GM18511 (cell line): Measurements from ENCODE around the gene LST1.
A peak's percentile ranks its signal among the peaks of the same experiment; 100 is the strongest.
"Not testable (repeated sequence)": the region's sequence is repeated elsewhere in the genome, so short reads cannot be mapped to it uniquely, and the experiment has no call there.

Experiments
- ATAC-seq: cut with Tn5 transposase; IDR thresholded peaks from one replicate; pipeline ENCODE4 v1.9.1; 2021; ENCODE audit warnings: mild to moderate bottlenecking, moderate library complexity; ENCODE audit not compliant: unreplicated experiment

LST1 gene

DNA sequence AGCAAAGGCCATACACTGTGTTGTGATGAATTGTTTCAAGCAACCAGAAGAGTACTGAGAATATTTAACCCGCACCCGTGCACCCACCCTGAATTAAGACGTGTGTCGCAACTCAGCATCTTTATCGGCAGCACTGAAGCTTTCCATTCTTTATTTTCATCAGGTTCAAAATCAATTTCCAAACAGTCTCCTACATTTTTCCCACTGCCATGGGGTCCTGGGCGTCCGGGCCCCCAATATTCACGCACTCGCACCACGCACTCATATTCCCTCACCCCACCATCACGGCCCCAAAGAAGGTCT is 5.7 kb upstream of the LST1 start:
- no peak for ATAC-seq

DNA sequence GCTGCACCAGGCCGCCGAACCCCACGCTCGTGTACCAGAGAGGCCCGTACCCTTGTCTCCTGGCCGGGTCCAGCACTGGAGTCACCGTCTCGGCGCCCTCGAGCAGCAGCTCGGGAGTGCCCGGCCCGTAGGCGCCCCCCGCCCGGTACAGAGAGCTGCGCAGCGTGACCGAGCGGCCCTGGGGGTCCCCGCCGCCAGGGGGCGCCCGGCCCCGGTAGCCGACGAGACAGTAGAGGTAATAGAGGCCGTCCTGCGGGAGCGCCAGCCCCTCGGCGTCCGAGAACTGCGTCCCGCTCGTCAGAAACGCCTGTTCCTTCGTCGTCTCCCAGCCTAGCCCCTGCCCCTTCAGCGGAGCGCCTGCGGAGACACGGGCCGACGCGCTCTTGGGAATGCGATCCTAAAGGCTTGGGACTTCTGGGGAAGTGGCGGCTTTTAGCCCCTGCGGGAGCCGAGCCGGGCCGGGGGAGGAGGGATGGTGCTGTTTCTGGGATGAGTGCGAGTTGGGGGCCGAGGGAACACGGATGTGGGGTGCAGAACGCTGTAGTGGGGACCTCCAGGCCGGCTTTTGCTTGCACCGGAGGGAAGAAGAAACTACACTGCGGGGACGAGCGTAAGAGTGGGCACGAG is 5.2 kb upstream of the LST1 start:
- ATAC-seq: peak; percentile 79

DNA sequence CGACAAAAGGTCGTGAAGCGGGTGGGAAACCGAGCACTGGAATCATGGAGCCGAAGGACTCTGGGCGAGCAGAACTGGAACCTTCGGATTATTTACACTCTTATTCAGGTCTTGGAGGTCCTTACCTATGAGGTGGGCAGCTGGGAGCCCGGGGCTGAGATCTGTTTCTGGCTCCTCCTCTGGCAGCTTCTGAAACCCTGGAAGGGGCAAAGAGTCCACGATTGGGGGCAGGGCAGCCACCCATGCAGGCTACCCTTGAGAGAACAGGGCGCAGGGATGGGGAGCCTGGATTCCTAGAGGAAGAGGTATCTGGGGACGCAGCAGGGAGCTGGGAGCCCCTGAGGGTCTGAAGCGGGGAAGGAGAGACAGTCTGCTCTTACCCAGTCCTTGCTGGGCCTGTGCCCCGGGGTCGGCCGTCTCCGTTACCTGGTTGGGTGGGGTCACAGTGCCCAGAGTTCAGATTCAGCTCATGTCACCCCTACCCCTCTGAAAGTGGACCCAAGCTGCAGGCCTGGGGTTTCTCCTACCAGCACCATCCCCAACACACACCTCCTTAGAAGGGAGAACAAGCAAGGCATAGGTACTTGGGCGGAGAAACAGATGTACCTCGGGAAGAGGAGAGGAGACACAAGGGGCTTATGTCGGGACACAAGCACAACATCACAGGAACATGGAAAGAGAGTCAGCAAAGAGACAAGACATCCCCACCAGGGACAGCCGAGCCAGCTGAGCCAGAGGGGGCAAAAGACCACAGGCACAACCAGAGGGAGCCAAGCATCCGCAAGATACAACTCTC is 4.4 kb upstream of the LST1 start:
- no peak for ATAC-seq

DNA sequence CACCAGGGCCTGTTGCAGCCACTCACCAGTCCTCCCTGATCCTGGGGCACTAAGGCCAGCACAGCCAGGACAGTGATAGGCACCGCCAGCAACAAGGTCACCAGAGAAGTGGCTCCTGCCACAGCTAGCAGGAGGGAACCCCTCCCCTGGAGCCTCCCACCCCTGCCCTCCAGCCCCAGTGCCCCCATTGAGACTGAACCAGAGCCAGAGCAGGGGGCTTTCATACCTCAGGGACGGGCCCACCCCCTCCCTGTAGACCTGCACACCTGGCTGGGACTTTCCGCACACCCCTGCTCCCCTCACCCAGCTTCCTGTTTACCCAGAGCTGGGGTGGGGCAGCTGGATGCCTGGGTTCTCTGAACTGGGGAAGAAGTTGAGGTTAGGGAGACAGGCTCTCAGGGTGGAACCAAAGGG is 3.8 kb upstream of the LST1 start, which contains the start of gene LTB:
TSS of gene LTB (minus strand) at position 195 of the 414 bp plus-strand sequence. CDS start at position 188, 7 bp downstream.
- no peak for ATAC-seq

DNA sequence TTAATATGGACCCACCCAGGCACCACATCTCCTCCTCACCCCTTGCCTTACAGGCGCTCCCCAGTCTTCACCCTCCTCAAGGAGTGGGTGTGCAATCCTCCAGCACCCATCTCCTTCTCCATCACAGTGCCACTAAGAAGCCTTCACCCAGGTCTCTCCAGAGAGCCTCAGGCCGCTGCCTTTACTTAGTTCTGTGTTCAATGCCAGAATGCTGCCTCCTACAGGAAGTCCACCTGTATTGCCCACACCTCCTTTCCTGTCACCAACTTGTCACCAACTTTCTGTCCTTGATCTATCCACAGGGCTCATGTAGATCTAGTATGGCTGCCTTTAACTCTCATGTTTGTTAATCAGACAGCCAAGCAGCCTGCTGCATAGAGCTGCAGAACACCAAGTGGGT is 586 bp upstream of the LST1 start:
- no peak for ATAC-seq

DNA sequence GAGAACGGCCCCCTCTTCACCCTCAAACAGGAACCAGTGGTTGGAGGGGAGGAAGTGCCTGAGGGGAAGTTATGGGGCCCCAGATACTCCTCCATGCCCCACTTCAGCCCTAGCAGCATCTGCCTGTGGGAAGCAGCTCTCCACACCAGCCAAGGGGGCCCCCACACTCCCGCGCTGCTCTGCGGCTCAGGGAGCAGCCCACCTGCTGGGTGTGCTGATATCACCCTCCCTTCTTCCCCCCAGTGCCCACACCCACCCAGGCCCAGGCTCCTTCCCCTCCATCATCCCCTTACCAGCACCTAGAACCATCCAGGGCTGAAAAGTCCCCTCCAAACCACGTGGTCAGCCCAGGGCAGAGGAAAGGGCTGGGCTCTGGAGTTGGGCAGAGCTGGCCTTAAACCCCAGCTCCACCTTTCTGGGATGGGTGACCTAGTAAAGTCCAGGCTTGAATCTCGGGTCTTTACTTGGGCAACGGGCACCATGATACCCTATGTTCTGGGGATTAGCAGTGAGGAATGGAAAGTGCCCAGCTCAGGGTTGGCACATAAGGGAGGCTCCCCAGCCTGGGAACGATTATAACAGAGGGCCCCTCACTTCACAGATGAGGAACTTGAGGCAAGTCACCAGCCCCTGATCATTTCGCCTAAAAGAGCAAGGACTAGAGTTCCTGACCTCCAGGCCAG is 663 bp downstream of the LST1 start:
- ATAC-seq: no peak

DNA sequence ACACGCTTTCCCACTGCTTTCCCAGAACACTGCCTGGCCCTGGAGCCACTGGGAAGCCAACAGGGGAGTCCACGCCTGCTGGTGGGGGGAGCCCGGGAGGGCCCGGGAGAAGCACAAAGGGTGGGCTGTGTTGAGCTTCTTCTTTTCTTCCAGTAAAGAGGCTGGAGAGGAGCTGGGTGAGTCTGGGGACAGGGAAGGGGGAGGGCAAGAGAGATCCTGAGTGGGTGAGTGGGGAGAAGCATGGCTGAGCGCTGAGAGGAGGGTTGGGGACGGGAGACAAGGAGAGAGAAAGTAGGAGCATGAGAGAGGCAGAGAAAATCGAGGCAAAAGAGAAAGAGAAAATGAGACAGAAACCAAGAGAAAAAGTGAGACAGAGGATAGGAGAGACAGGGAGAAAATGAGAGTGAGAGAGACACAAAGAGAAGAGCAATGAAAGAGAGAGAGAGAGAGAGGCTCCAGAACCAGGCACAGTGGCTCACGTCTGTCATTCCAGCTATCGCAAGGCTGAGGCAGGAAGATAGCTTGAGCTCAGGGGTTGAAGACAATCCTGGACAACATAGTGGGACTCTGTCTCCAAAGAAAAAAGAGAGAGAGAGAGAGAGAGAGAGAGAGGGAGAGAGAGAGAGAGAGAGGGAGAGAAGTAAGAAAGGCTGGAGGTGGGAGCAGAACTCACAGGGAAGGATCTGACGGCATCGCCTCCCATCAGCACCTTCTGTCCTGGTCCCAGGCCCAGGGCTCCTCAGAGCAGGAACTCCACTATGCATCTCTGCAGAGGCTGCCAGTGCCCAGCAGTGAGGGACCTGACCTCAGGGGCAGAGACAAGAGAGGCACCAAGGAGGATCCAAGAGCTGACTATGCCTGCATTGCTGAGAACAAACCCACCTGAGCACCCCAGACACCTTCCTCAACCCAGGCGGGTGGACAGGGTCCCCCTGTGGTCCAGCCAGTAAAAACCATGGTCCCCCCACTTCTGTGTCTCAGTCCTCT is 2.0 kb downstream of the LST1 start:
- ATAC-seq: no peak

DNA sequence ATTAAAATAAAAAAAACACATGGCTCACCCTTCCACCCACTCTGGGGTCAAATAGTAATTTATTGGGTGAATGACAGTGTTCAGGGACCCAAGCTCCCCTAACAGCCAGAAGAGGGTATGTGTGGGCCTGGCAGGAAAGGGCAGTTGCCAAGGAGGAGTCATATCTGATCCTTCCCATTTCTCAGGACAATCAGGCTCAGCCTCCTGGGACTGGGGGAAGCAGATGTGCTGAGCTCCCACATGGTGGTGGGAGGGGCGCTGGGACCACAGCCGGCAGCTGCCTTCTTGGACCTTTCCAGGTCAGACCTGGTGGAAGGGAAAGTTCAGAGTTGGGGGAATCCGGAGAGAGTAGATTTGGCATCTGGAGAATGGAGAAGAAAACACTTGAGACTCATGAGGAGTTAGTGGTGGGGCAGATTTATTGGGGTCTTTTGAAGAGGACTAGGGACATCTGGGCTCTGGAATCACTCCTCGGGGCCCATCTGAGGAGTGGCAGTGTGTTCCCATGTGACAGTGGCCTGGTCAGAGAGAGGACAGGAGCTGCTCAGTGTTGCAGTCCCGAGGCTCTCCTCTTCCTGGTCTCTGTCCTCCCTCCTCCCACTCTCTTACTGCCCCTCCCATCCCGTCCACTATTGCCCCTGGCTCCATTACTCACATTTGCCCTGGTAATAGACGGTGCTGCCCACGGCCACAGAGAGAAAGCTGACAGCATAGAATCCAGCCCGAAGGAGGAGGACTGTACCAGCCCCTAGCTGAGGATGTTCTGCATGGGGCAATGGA is 3.0 kb downstream of the LST1 start:
- ATAC-seq: no peak

DNA sequence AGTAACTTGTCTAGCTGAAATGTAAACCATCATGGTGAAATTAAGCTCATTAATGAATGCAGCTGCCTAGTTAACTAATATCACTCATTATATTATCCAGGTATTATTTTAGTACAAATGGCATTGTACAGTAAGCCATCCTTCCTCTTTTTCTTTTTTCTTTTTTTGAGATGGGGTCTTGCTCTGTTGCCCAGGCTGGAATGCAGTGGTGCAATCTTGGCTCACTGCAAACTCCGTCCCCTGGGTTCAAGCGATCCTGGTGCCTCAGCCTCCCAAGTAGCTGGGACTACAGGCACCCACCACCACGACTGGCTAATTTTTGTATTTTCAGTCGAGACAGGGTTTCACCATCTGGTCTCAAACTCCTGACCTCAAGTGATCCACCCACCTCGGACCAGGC is 4.6 kb downstream of the LST1 start:
- ATAC-seq: not testable (repeated sequence)

DNA sequence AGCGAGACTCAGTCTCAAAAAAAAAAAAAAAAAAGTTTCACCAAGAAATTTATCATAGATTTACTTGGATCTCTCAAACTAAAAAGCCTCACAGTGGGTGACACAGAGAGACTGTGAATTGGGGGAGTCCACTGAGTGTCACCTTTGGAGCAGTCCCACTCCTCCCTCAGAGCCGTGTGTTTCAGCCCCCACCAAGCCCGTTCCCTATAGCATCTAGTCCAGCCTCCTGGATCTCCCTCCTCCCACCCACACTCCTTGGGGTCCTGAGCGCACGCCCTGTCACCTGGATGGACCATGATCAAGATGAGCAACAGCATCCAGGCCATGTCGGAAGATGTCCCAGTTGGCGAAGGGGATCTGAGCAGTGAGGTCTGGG is 6.3 kb downstream of the LST1 start:
- ATAC-seq: no peak

DNA sequence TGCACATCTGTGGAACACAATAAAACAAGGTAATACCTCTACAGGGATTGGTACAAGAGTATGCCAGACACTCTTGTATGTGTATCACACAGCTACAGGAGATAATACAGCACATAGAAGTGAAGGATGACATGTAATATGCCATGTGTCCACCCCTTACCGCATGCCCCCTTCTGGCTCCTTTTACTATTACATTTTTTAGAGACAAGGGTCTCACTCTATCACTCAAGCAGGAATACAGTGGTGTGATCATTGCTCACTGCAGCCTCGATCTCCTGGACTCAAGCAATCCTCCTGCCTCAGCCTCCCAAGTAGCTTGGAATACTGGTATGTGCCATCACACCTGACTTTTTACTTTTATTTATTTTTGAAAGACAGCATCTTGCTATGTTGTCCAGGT is 10.9 kb downstream of the LST1 start:
- ATAC-seq: no peak

DNA sequence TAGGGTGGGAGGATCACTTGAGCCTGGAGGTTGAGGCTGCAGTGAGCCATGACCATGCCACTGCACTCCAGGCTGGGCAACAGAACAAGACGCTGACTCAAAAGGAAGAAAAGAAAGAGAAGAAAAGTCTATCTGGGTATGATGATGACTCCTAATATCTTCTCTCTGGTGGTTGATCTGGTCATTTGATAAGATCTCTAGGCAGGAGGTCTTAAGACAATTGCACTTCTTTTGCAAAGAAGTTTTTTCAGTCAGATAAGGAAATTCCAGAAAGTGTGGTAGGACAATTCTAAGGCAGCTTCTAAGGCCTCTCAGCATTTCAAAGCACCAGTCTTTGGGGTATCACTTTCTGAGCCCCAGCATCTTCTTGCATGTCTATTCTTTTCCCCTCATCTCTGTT is 21.2 kb downstream of the LST1 start:
- ATAC-seq: no peak

DNA sequence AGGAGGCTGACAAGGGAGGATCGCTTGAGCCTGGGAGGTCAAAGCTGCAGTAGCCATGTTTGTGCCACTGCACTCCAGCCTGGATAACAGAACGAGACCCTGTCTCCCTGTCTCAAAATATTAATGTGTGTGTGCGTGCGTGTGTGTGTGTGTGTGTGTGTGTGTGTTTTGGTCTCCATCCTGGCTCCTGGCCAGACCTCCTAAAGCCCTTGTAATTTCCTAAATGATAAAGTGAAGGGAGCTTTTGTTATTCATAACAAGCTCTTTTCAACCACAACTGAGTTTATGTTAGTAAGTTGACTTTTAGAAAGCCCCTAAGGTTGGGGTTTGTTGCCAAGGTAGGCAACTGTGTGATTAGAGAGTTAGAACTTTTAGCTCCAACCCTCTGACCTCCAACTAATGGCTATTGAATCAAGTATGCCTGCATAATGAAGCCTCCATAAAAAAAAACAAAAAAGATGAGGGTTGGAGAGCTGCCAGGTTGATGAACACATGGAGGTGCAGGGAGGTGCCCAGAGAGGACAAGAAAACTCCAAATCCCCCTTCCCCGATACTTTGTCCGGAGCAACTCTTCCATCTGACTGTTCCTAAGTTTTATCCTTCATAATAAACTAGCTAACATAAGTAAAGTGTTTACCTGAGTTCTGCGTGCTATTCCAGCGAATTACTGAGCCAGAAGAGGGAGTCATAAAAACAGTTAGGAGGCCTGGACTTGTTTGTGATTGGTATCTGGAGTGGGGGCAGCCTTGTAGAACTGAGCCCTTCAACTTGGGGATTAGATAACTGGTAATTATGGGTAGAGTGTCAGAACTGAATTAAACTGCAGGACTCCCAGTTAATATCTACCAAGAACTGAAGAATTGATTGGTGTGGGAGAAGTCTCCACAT is 23.7 kb downstream of the LST1 start:
- ATAC-seq: no peak

DNA sequence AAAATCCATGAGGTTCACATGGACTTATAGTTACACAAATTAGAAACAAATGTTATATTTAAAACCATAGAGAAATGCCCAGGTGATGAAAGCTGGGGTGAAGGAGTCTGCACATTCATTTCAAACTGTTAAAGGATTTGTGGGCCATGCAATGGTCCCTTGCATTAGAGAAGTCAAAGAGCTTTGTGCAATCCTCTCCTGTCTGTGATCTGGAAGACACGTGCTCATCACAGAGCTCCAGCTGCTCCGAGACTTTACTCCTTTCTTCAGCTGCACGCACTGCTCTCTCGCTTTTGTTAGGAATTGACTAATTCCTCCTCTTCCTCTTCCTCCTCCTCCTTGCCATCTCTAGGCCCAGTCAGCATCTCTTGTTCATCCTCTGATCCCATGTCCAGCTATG is 24.9 kb downstream of the LST1 start:
- no peak for ATAC-seq

DNA sequence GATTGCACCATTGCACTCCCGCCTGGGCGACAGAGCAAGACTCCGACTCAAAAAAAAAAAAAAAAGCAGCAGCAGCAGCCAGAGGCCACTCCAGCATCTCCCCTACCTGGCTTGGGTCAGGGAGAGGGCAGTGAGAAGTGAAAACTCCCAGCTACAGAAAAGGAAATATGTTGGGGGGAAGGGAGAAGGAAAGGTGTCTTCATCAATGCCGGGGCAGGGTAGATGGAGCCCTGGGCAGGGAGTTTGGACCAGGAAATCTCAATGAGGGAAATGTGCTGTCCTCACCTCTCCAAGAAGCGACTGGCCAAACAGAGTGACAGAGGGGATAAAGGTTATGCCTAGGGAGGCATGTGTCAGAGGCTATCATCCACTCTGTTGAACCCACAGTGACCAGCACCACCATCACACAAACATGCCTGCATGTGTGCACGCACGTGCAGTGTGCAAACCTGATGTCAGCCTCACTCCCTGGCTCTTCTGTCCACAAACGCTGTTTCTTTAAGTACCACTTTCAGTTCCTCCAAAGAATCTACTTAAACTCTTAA is 28.1 kb downstream of the LST1 start:
- no peak for ATAC-seq

DNA sequence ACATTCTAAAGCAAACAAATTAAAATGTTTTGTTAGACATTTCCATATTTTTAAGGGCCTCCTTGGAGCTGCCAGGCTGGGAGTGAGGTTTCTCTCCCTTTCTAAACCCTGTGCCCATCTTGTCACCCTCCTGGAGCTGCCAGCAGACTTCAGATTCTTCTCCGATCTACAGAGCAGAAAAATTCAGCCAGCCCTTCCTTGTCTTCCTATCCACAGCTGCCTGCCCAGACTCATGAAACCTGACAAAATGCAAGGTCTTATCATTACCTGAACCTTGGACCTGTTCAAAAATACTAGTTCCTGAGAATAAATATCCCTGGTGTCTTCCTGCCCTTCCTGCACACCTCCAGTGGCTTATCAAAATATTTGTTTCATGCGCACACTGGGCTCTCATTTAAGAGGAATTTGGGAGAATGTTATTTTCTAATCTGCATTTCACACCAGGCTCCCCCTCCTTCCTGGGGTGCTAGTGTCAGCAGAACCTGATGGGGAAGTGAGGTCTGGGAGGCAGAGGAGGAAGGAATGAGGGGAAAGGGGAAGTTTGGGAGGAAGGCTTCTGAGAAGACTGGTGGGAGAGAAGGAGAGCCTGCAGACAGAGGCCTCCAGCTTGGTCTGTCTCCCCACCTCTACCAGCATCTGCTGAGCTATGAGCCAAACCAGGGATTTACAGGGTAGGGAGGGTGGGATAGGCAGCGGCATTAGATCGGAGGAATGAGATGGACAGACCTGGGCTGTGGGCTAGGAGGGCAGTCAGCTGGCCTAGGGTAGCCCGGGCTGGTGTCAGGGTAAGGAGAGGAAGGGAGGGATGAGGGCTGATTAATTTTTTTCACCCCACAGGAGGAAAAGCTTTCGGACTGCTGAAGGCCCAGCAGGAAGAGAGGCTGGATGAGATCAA is 28.9 kb downstream of the LST1 start, which contains the start of gene AIF1:
TSS of gene AIF1 (plus strand) at position 551 of the 895 bp plus-strand sequence. CDS start at position 647, 96 bp downstream.
- ATAC-seq: no peak

DNA sequence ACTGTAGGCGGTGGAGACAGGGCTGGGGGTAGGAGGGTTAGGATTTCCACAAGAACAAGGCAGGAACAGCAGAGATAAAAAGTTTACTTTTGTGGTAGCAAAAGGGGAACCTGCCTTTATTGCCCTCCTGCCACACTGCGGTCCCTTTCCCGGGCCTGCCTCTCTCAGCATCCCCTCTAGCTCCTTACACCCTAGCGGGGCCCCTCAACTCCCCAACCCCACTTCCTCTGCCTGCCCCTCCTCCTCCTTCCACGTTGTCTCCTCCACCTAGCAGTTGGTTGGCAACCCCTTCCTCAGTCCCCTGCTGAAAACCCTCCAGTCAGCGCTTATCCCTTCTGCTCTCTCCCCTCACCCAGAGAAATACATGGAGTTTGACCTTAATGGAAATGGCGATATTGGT is 29.7 kb downstream of the LST1 start:
- no peak for ATAC-seq

DNA sequence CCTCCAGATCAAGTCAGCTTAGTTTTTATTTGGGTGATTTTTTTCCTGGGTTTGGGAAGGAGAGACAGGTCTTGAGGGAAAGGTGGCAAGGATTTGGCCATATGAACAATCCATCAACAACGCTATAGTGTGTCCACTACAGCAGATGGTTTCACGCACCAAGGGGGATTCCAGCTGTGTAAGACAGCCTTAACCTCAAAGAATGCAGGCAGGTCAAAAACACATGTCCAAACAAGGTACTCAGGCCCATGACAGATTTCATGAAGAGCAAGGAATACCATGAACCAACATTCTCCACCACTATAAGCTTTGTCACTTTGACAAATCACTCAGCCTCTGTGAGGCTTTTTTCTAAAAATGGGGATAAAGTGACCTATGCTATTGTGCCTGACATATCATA is 30.9 kb downstream of the LST1 start:
- ATAC-seq: no peak
